ENCODE results near the gene CACNA2D3. TPM values are rescaled to one million over a fixed set of nuclear protein-coding genes. Genes with fewer than 3 reads are reported as not detected.

CACNA2D3 gene
- polyA plus RNA-seq, 1 donor (not counting 4 experiments of a cell fraction or from before 2014, with no cell fraction given) = 0.08 TPM

DNA sequence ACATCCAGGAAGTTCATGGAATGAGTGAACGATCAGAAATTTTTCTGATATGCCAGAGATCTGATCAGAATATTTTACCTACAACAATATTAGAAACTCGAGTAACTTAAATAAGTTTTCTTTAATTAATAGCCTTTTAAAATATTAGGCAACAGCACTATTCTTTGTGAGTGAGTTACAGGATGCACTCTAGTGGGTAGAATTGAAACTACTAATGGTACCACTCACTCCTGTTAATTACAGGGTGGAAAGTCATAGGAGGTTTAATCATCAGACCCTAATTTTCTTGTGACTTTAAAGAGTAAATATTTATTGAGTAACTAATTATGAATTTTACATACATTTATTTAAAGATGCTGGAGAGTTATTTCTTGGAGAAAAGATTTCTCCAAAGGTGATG, 217.3 kb downstream of the CACNA2D3 start:
- DNase-seq (ENCODE audit: low read depth, low spot score) (no peak), FAIRE-seq (no peak)
- no peak overlapping the region for H3K9ac ChIP-seq (ENCODE audit: control insufficient read depth, extremely low read depth, insufficient read depth, low read length)
- no peaks in the 10 kb centered on the region for H3K9me3 ChIP-seq (ENCODE audit: control insufficient read depth, low read depth, low read length)
- no peaks in the 10 kb centered on the region for H3K9me1 ChIP-seq (ENCODE audit: control insufficient read depth, extremely low read depth, insufficient read depth, low read length)
- no peak overlapping the region for H3K4me3 ChIP-seq (ENCODE audit: control insufficient read depth in 2 of 3, extremely low read depth in 1 of 3, insufficient read depth in 2 of 3, low read depth in 1 of 3, low read length in 3 of 3)
- no peaks in the 10 kb centered on the region for H3K27me3 ChIP-seq (ENCODE audit: control insufficient read depth, extremely low read depth, insufficient read depth, low read length)
- no peaks in the 10 kb centered on the region for H3K4me1 ChIP-seq (ENCODE audit: control insufficient read depth, extremely low read depth, insufficient read depth, low read length)
- no peak for TF ChIP-seq EZH2 (IDR thresholded peaks at IDR 0.05; ENCODE audit: low read length)
- TF ChIP-seq CTCF (optimal IDR thresholded peaks at IDR 0.05 in 1 of 3, IDR thresholded peaks at IDR 0.05 in 1 of 3, conservative IDR thresholded peaks at IDR 0.05 in 1 of 3; ENCODE audit: extremely low read depth in 1 of 3, insufficient read depth in 2 of 3, low read length in 3 of 3) = no peak
- no peaks in the 10 kb centered on the region for H4K20me1 ChIP-seq (ENCODE audit: control insufficient read depth, extremely low read depth, insufficient read depth, low read length)
- dilution Hi-C loops (cut with MboI; ENCODE audit: extremely low pct_ligation_motif_present, low sequenced_read_pairs) = no loop called here
- H3K36me3 ChIP-seq (ENCODE audit: control insufficient read depth in 2 of 2, extremely low read depth in 1 of 2, insufficient read depth in 2 of 2, low read length in 2 of 2) = no peaks in the 10 kb centered on the region
- H3K4me2 ChIP-seq (ENCODE audit: control insufficient read depth, extremely low read depth, insufficient read depth, low read depth, low read length) = no peak overlapping the region
- no peak overlapping the region for H3K27ac ChIP-seq (ENCODE audit: control insufficient read depth, insufficient read depth, low read length)
- no peaks in the 10 kb centered on the region for H3K79me2 ChIP-seq (ENCODE audit: control insufficient read depth, insufficient read depth, low read length)
- no peak overlapping the region for H2AFZ ChIP-seq (ENCODE audit: control insufficient read depth, low read length)

DNA sequence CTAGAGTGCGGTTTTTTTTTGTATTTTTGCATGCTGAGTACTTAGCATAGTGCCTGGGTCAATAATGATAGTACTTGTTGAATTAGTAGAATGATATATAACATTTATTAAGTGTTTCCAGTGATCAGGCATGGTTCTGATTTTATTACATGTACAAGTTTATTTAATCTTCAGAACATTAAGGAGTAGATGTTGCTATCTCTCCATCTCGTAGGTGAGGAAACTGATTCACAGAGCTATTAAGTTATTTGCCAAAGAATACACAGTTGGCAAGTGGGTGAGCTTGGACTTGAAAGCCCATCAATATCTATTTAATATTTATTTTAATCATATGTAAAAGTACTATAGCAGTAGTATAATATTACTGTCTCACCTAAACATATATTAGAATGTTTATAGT, 219.5 kb downstream of the CACNA2D3 start:
- dilution Hi-C loops (cut with MboI; ENCODE audit: extremely low pct_ligation_motif_present, low sequenced_read_pairs) = no loop called here
- Histone ChIP-seq H3K79me2 (ENCODE audit: control insufficient read depth, insufficient read depth, low read length) (no peaks in the 10 kb centered on the region), H4K20me1 (ENCODE audit: control insufficient read depth, extremely low read depth, insufficient read depth, low read length) (no peaks in the 10 kb centered on the region), H3K4me3 (ENCODE audit: control insufficient read depth in 2 of 3, extremely low read depth in 1 of 3, insufficient read depth in 2 of 3, low read depth in 1 of 3, low read length in 3 of 3) (no peak overlapping the region), H3K9me3 (ENCODE audit: control insufficient read depth, low read depth, low read length) (no peaks in the 10 kb centered on the region), H3K4me2 (ENCODE audit: control insufficient read depth, extremely low read depth, insufficient read depth, low read depth, low read length) (no peak overlapping the region), H3K36me3 (ENCODE audit: control insufficient read depth in 2 of 2, extremely low read depth in 1 of 2, insufficient read depth in 2 of 2, low read length in 2 of 2) (no peaks in the 10 kb centered on the region), H3K9ac (ENCODE audit: control insufficient read depth, extremely low read depth, insufficient read depth, low read length) (no peak overlapping the region), H3K4me1 (ENCODE audit: control insufficient read depth, extremely low read depth, insufficient read depth, low read length) (no peaks in the 10 kb centered on the region), H3K27ac (ENCODE audit: control insufficient read depth, insufficient read depth, low read length) (no peak overlapping the region), H3K27me3 (ENCODE audit: control insufficient read depth, extremely low read depth, insufficient read depth, low read length) (no peaks in the 10 kb centered on the region), H2AFZ (ENCODE audit: control insufficient read depth, low read length) (no peak overlapping the region), H3K9me1 (ENCODE audit: control insufficient read depth, extremely low read depth, insufficient read depth, low read length) (no peaks in the 10 kb centered on the region)
- TF ChIP-seq EZH2 (IDR thresholded peaks at IDR 0.05; ENCODE audit: low read length) (no peak), CTCF (optimal IDR thresholded peaks at IDR 0.05 in 1 of 3, IDR thresholded peaks at IDR 0.05 in 1 of 3, conservative IDR thresholded peaks at IDR 0.05 in 1 of 3; ENCODE audit: extremely low read depth in 1 of 3, insufficient read depth in 2 of 3, low read length in 3 of 3) (no peak)
- DNase-seq (ENCODE audit: low read depth, low spot score) = no peak
- FAIRE-seq = no peak
